Measurements from ENCODE around the gene EPS15. TPM values are rescaled to one million over a fixed set of nuclear protein-coding genes. Genes with fewer than 3 reads are reported as not detected.

Gene EPS15
- total and polyA plus RNA-seq, 7 donors, result 9.8 to 71.9 (median 46.1) TPM

GRCh38 chr1:51385776-51386175, 133.3 kb downstream of the EPS15 start:
- whole genome bisulfite sequencing, 3 donors, result 98 to 100% (median 99%) methylated on average over 2 of the region's 2 CpGs
- ATAC-seq (no peak), DNase-seq (no peak)
- intact Hi-C loops (cut with DNase I), result no loop called here
- Histone ChIP-seq H3K36me3 (ENCODE audit: insufficient read depth in 1 of 2, low read depth in 1 of 2) (peaks cover 0 to 32% of the 10 kb centered on the region in 2 donors), H3K4me1 (no peaks in the 10 kb centered on the region), H3K27ac (no peak overlapping the region), H3K4me3 (no peak overlapping the region), H3K27me3 (ENCODE audit: insufficient read depth in 3 of 3, low read length in 2 of 3) (no peaks in the 10 kb centered on the region), H3K9me3 (no peaks in the 10 kb centered on the region)
- TF ChIP-seq CTCF (IDR thresholded peaks at IDR 0.05), result no peak

GRCh38 chr1:51381964-51382363, 137.1 kb downstream of the EPS15 start:
- H3K27ac ChIP-seq, result no peak overlapping the region
- DNase-seq (no peak), ATAC-seq (no peak)
- no peaks in the 10 kb centered on the region for H3K4me1 ChIP-seq
- peaks cover 0 to 56% of the 10 kb centered on the region in 2 donors for H3K36me3 ChIP-seq (ENCODE audit: insufficient read depth in 1 of 2, low read depth in 1 of 2)
- H3K4me3 ChIP-seq, result no peak overlapping the region
- intact Hi-C loops (cut with DNase I), result no loop called here
- no peaks in the 10 kb centered on the region for H3K27me3 ChIP-seq (ENCODE audit: insufficient read depth in 3 of 3, low read length in 2 of 3)
- no peak for TF ChIP-seq CTCF (IDR thresholded peaks at IDR 0.05)
- H3K9me3 ChIP-seq, result no peaks in the 10 kb centered on the region

- peaks cover 0 to 57% of the 10 kb centered on the region in 2 donors for H3K36me3 ChIP-seq (ENCODE audit: insufficient read depth in 1 of 2, low read depth in 1 of 2)
- no peak for TF ChIP-seq CTCF (IDR thresholded peaks at IDR 0.05)
- H3K27ac ChIP-seq, result no peak overlapping the region
- intact Hi-C loops (cut with DNase I), result no loop called here
- H3K4me3 ChIP-seq, result no peak overlapping the region
- no peaks in the 10 kb centered on the region for H3K4me1 ChIP-seq
- no peaks in the 10 kb centered on the region for H3K9me3 ChIP-seq
- 95 to 100% (median 100%) methylated on average over 1 of the region's 1 CpG for WGBS, 3 donors
- DNase-seq, result no peak
- no peak for ATAC-seq
- H3K27me3 ChIP-seq (ENCODE audit: insufficient read depth in 3 of 3, low read length in 2 of 3), result no peaks in the 10 kb centered on the region
Observed at GRCh38 chr1:51380936-51381335, 138.1 kb downstream of the EPS15 start.

GRCh38 chr1:51378871-51379270, 140.2 kb downstream of the EPS15 start:
- intact Hi-C loops (cut with DNase I), result loop anchor here in 1 of 2 donors (5.0 kb wide), 1 partner anchor 68 kb away; no protein-coding TSS in a partner anchor
- no peak overlapping the region for H3K27ac ChIP-seq
- no peaks in the 10 kb centered on the region for H3K9me3 ChIP-seq
- H3K4me3 ChIP-seq, result no peak overlapping the region
- TF ChIP-seq CTCF (IDR thresholded peaks at IDR 0.05), result no peak
- H3K27me3 ChIP-seq (ENCODE audit: insufficient read depth in 3 of 3, low read length in 2 of 3), result no peaks in the 10 kb centered on the region
- no peak for DNase-seq
- no peaks in the 10 kb centered on the region for H3K4me1 ChIP-seq
- no peak for ATAC-seq
- WGBS, 3 donors, result 94 to 97% (median 97%) methylated on average over 6 of the region's 6 CpGs
- peaks cover 0 to 49% of the 10 kb centered on the region in 2 donors for H3K36me3 ChIP-seq (ENCODE audit: insufficient read depth in 1 of 2, low read depth in 1 of 2)

- WGBS, 3 donors, result 93 to 97% (median 96%) methylated on average over 3 of the region's 3 CpGs
- Histone ChIP-seq H3K27me3 (ENCODE audit: insufficient read depth in 3 of 3, low read length in 2 of 3) (no peaks in the 10 kb centered on the region), H3K4me1 (no peaks in the 10 kb centered on the region), H3K36me3 (ENCODE audit: insufficient read depth in 1 of 2, low read depth in 1 of 2) (peaks cover 0 to 60% of the 10 kb centered on the region in 2 donors), H3K27ac (no peak overlapping the region), H3K4me3 (no peak overlapping the region), H3K9me3 (no peaks in the 10 kb centered on the region)
- DNase-seq (no peak), ATAC-seq (no peak)
- TF ChIP-seq CTCF (IDR thresholded peaks at IDR 0.05), result no peak
- intact Hi-C loops (cut with DNase I), result no loop called here
Observed at GRCh38 chr1:51373898-51374297, 145.2 kb downstream of the EPS15 start.

Data from psoas muscle (tissue), 8 donors.